ENCODE data around the gene DAGLA.

The DAGLA gene

DNA sequence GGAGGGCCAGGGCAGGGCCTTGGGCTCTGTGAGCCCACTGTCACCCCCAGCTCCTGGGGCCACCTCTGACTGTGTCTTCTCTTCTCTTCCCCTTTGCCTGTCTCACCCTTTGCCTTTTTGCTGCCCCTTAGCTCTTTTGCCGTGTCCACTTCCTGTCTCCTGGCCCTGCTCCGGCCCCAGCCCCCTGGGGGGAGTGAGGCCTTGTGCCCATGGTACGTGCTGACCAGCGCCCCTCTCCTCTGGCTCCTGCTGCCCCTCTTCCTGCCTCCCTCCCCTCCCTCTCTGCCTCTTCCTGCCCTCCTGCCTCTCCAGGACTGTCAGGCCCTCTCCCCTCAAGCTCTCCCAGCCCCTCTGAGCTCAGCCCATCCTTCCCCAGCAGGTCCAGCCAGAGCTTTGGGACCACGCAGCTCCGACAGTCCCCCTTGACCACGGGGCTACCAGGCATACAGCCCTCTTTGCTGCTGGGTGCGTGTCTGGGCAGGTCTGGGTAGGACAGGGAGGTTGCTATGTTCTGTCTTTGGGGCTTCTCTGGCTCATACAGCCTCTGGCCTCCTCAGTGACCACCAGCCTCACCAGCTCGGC is 100.5 kb downstream of the DAGLA start:
- no peak for DNase-seq (ENCODE audit: low read depth)

DNA sequence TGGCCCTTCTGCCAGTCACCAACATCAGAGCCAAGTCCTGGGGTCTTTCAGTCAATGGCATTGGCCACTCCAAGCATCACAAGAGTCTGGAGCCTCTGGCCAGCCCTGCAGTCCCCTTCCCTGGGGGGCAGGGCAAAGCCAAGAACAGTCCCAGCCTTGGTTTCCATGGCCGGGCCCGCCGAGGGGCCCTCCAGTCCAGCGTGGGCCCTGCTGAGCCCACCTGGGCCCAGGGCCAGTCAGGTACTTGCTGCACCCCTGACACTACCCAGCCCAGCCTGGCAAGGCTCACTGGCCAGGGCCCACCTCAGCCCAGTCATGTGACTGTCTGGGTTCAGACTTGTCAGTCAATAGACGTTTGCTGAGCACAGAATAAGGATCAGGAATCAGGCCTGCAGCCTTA is 101.4 kb downstream of the DAGLA start:
- DNase-seq (ENCODE audit: low read depth), result no peak

DNA sequence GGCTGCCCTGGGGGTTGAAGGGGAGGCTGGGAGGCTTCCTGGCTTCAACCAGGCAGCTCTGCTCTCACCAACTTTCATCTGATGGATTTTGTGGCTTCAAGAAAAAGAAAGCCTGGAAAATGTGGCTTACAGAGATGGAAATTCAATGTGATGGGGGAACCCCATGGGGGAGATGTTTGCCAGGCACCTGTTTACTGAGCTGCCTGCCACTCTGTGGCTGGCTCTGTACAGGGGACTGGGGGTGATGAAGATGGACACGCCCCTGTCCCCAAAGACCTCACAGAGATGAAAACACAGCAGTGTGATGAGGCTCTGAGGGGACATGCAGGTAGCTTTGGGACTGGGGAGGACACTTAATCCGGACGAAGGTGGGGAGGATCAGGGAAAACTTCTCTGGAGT is 102.1 kb downstream of the DAGLA start:
- DNase-seq (ENCODE audit: low read depth), result no peak

DNA sequence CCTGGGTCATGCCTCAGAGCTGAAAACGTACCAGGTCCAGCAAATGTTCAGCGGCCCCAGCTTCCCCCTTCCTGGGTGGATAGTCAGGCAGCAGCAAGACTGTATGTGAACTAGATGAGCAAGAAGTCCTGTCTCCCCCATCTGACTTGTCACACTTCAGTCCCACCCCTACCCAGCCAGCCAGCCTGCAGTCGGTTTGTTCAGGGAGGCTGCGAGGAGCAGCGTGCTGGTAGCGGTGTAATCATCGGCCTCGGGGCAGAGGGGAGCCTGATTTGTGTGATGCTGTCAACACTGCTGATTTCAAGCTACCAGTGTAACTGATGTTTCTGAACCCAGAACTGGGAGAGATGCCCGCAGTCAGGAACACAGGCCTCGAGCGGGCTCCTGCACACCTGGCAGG is 102.7 kb downstream of the DAGLA start:
- no peak for DNase-seq (ENCODE audit: low read depth)

DNA sequence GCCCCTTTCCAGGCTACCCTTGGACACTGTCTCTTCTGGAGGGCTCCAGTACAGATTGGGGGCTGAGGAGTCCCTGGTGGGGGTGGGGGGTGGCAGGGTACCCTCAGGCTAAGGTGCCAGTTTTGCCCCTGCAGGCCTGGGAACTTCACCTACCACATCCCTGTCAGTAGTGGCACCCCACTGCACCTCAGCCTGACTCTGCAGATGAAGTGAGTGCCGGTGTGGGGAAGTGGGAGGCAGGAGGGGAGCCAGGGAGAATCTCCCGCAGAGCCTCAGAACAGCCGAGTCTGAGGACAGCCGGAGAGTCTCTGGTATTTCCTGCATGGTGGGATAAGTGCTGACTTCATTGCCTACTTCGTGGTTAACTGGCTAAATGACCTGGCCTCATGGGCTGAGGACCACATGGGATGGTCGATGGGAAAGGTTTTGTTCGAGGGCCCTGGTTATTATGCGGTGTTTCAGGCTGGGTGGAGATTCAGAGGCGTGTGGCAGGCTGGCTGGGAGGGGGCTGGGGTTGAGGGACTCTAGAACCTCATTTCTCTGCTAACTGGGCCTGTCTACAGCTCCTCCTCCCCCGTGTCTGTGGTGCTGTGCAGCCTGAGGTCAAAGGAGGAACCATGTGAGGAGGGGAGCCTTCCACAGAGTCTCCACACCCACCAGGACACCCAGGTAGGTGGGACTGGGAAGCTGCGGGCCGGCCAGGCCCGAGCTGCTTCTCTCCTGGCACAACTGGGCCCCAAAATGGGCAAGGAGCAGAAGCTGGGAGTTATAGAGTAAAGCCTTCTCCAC is 103.7 kb downstream of the DAGLA start:
- no peak for DNase-seq (ENCODE audit: low read depth)

DNA sequence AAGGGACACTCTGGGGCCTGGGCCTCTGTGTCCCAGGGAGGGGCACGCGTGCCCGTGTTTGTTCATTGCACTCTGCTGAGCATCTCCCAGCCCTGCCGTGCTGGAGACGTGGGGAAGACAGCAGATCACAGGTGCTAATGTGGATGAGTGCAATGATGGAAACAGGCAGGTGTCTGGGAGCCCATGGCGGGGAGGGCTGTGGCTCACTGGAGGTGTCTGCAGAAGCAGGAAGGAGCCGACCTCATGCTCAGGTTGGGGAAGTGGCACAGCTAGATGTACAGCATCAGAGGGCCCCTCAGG is 104.3 kb downstream of the DAGLA start:
- no peak for DNase-seq (ENCODE audit: low read depth)

DNA sequence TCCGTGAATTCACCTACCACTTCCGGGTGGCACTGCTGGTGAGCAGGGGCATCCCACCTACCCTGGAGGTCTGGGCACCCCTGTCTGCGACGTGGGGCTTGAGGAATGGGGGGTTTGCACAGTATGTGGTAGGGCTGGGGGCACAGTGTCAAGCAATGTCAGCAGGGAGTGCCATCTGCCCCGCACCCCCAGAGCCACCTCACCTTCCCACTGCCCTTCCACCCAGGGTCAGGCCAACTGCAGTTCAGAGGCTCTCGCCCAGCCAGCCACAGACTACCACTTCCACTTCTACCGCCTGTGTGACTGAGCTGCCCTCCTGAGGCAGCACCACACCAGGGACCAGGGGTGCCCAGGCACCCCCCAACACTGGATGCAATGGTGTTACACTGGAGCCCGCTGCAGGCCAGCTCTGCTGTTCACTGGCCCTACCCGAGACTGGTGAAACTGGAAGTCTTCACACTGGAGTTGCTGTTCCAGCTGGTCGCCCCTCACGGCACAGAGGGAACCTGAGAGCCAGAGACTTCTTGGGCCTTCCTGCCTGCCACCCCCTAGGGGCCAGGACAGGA is 105.7 kb downstream of the DAGLA start:
- DNase-seq (ENCODE audit: low read depth), result no peak

DNA sequence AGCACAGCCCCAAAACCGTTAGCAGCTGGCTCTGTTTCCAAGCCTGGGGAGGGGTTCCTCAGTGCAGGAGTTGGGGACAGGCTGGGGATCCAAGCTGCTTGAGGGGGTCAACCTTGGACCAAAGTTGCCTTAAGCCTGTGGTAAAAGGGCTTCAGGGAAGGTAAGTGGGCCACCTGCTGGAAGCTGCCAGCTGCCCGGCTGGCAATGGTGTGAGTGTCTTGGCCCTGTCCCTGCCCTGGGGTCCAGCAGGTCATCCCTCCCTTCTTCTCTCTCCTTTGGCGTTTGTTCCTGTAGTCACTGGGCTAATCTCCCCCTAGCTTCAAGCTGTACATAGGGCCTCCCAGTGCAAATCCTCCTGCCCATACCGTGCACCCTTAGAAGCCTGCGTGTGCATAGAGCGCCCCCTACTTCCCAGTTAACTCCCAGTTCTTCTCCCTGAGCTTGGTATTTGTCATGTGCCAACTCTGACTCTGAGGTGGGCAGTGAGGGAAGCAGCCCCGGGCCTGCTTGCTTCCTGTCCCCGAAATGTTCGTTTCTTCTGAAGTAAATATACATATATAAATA is 107.8 kb downstream of the DAGLA start:
- peak; percentile 18 for DNase-seq (ENCODE audit: low read depth)

DNA sequence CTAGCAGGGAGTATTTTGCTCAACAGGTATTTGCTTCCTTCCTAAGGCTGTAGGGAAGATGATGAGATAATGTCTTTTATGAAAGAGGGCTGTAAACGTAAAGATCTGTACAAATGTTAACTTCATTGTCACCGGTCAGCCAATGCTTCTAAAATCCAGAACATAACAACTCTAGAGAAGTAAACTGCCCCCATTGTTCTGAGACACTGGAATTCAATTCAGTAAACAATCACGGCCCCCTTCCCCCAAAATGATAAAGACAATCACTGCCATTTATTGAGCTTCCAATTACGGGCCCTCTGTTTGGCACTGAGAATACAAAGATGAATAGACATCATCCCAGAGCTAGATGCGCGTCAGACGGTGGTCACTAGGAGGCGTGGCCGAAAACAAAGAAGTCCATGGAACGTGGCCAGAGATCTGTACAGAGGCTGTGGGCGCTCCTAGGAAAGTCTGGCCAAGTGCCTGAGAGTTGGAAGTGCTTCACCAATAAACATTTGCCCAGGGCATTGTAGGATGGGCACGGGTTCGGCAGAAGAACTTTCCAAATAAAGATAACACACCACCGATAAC is 111.6 kb downstream of the DAGLA start:
- DNase-seq (ENCODE audit: low read depth), result peak; percentile 71

DNA sequence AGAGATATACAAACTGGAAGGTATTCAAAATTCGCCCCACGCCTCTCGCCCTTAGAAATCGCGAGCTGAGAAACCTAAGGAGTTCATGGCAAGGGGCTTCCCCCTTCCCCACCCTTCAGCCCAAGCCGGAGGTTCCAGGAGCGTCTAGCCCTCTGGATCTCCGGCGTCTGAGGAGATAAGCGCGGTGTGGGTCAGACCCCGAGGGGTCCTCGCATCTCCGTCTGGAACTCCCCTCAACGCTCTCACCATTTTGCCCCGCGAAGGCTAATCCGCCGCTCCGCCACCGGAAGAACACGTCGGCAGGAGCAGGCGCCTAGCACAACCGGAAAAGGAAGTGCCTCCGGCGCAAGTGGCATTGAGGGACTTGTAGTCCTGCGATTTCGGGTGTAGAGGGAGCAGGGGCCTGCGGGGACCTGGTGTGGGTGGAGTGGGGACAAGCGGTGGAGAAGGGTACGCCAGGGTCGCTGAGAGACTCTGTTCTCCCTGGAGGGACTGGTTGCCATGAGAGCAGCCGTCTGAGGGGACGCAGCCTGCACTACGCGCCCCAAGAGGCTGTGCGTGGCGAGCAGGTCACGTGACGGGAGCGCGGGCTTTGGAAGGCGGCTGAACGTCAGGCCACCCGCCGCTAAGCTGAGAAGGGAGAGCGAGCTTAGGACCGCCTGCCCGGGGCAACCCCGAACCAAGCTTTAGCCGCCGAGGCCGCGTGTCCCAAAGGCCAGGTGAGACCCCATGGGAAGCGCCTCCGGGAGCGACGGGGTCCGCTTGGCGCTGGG is 112.3 kb downstream of the DAGLA start, which contains the start of the genes FEN1 and TMEM258:
TSS of gene FEN1 (plus strand) at position 602 of the 773 bp plus-strand sequence. CDS start 2,451 bp downstream, outside the sequence.
TSS of gene TMEM258 (minus strand) at position 290 of the 773 bp plus-strand sequence. CDS start at position 249, 41 bp downstream.
- peak; percentile 84 for DNase-seq (ENCODE audit: low read depth)

DNA sequence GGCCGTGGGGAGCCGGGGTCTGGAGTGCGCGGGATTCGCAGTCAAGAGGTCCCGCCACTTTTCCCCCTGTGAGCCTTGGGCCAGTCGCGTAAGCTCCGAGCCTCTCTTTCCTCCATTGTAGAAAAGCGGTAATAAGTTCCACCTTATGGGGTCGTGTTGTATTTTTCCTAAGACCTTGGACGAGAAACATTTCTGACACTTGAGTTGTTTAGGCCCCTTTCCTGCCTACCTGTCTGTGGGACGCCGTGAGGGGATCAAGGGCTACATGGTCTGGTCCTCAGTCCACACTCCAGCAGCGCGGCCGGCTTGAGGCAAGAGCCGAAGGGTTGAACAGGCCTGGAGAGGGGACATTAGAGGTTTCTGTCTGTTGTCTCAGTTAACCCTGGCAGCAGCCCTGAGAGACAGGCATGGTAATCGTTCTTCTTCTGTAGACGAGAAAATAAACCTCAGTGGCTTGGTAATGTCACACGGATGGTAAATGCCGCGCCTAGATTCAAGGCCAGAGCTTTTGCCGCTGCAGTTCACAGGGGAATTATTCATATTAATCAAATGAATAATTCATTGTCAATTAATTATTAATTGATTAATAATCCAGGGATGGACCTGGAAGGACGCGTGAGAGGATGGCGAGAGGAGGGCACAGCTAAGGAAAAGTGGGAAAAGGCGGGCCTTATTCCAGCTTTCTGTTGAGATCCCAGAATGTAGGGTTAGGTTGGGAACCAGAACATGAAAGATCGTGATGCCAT is 113.1 kb downstream of the DAGLA start:
- no peak for DNase-seq (ENCODE audit: low read depth)

DNA sequence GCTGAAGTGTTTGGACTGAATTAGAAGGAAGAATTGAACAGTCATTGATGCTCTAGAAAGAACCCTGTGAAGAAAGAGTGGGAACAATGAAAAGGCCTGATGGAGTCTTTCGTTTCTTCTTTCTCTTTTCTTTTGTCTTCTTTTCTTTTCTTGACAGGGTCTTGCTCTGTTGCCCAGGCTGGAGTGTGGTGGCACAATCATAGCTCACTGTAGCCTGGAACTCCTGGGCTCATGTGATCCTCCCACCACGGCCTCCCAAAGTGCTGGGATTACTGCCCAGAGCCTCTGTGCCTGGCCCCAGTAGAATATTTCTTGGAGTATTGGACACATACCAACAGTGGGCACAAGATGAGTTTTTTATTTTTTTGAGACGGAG is 113.6 kb downstream of the DAGLA start:
- DNase-seq (ENCODE audit: low read depth), result no peak

DNA sequence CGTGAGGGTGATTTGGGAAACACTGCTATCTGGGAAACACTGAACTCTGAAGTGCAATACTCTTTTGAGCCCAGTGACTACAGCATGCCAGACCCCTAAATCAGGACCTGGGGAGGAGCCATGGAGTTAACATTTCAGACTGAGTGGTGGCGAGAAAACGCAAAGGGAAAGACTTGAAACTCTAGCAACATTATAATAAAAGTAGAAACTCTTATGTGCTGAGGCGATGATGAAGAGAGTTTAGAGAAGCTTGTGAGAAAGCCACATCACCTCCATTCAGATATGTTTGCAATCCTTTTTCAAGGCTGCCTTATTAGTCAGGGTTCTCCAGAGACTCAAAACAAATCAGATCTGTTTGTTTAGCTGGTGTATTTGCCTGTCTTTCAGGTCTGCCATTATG is 114.4 kb downstream of the DAGLA start:
- DNase-seq (ENCODE audit: low read depth), result no peak

DNA sequence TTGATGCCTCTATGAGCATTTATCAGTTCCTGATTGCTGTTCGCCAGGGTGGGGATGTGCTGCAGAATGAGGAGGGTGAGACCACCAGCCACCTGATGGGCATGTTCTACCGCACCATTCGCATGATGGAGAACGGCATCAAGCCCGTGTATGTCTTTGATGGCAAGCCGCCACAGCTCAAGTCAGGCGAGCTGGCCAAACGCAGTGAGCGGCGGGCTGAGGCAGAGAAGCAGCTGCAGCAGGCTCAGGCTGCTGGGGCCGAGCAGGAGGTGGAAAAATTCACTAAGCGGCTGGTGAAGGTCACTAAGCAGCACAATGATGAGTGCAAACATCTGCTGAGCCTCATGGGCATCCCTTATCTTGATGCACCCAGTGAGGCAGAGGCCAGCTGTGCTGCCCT is 115.3 kb downstream of the DAGLA start:
- no peak for DNase-seq (ENCODE audit: low read depth)

DNA sequence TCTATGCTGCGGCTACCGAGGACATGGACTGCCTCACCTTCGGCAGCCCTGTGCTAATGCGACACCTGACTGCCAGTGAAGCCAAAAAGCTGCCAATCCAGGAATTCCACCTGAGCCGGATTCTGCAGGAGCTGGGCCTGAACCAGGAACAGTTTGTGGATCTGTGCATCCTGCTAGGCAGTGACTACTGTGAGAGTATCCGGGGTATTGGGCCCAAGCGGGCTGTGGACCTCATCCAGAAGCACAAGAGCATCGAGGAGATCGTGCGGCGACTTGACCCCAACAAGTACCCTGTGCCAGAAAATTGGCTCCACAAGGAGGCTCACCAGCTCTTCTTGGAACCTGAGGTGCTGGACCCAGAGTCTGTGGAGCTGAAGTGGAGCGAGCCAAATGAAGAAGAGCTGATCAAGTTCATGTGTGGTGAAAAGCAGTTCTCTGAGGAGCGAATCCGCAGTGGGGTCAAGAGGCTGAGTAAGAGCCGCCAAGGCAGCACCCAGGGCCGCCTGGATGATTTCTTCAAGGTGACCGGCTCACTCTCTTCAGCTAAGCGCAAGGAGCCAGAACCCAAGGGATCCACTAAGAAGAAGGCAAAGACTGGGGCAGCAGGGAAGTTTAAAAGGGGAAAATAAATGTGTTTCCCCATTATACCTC is 115.8 kb downstream of the DAGLA start:
- DNase-seq (ENCODE audit: low read depth), result no peak

All from fibroblast of the conjunctiva (primary cell).